Measurements from ENCODE around the gene LAMC2.

DNA sequence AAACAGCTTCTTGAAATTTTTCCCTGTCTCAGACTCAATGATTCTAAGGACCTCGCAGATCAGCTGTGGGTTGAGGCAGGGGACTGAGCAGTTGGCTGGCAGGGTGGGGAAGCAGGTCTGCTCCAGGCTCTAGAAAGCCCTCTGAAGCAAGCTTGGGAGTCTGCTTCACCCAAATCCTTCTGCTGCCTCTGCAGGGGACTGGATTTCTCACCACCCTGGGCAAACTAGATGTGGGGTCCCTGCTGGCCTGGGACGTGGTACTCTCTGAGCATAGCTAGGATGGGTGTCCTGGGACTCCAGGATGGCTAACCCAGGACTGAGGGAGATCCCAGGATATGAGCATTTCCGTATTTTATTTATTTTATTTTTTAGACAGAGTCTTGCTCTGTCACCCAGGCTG lies 89.3 kb downstream of the LAMC2 start:
- TF ChIP-seq CTCF (IDR thresholded peaks at IDR 0.05; ENCODE audit: low read length) (no peak), EZH2 (optimal IDR thresholded peaks at IDR 0.05; ENCODE audit: low read depth, low read length) (no peak)

All from MM.1S (cell line).